ENCODE results near the gene EPHA6.

DNA sequence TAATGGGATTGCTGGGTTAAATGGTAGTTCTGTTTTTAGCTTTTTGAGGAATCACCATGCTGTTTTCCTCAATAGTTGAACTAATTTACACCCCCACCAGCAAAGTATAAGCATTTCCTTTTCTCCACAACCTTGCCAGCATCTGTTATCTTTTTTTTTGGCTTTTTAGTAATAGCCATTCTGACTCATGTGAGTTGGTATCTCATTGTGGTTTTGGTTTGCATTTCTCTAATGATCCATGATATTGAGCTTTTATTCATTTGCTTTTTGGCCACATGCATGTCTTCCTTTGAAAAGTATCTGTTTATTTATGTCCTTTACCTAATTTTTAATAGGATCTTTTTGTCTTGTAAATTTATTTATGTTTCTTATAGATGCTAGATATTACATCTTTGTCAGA lies 288.2 kb downstream of the EPHA6 start:
- TF ChIP-seq, protein P1, sequence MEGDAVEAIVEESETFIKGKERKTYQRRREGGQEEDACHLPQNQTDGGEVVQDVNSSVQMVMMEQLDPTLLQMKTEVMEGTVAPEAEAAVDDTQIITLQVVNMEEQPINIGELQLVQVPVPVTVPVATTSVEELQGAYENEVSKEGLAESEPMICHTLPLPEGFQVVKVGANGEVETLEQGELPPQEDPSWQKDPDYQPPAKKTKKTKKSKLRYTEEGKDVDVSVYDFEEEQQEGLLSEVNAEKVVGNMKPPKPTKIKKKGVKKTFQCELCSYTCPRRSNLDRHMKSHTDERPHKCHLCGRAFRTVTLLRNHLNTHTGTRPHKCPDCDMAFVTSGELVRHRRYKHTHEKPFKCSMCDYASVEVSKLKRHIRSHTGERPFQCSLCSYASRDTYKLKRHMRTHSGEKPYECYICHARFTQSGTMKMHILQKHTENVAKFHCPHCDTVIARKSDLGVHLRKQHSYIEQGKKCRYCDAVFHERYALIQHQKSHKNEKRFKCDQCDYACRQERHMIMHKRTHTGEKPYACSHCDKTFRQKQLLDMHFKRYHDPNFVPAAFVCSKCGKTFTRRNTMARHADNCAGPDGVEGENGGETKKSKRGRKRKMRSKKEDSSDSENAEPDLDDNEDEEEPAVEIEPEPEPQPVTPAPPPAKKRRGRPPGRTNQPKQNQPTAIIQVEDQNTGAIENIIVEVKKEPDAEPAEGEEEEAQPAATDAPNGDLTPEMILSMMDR (IDR thresholded peaks at IDR 0.05; ENCODE audit: borderline replicate concordance, extremely low read depth, low read length, poor library complexity, severe bottlenecking) = no peak
- no peak for TF ChIP-seq EZH2 (IDR thresholded peaks at IDR 0.05; ENCODE audit: borderline replicate concordance, low read depth, low read length, severe bottlenecking)

Data from DND-41 (cell line).